ENCODE measurements around the gene P3R3URF.

Gene P3R3URF

GRCh38 chr1:46132529-46133180 is 43.6 kb downstream of the P3R3URF start, which contains the start of gene PIK3R3:
TSS of gene PIK3R3 (minus strand) at chr1:46132629. CDS start at chr1:46131952, 677 bp downstream.
- H3K4me2 ChIP-seq (ENCODE audit: low read depth, low read length, poor library complexity, severe bottlenecking) = peak within 1 kb of the TSS; percentile 100
- H2AFZ ChIP-seq (ENCODE audit: low read length) = peak within 1 kb of the TSS; percentile 90
- H3K9ac ChIP-seq (ENCODE audit: low read depth, low read length, poor library complexity, severe bottlenecking) = peak within 1 kb of the TSS; percentile 100
- peak within 1 kb of the TSS; percentile 91 for H3K4me3 ChIP-seq (ENCODE audit: low read length, poor library complexity, severe bottlenecking)
- no peaks in the 10 kb centered on the region for H3K9me2 ChIP-seq (replicated peaks; ENCODE audit: low read depth, low read length)
- H3K9me3 ChIP-seq (ENCODE audit: insufficient read depth, low read depth, low read length) = no peaks in the 10 kb centered on the region
- H3K4me1 ChIP-seq (ENCODE audit: insufficient read depth, low read length, poor library complexity, severe bottlenecking) = peaks cover 46% of the 10 kb centered on the region
- TF ChIP-seq EZH2phosphoT487 (IDR thresholded peaks at IDR 0.05; ENCODE audit: borderline replicate concordance) = no peak
- TF ChIP-seq CTCF (conservative IDR thresholded peaks at IDR 0.05; ENCODE audit: low read length) = no peak
- peaks cover 36% of the 10 kb centered on the region for H4K20me1 ChIP-seq (ENCODE audit: insufficient read depth, low read length, poor library complexity, severe bottlenecking)
- no peaks in the 10 kb centered on the region for H3K36me3 ChIP-seq (ENCODE audit: insufficient read depth, low read length)
- H3K79me2 ChIP-seq (ENCODE audit: insufficient read depth, low read length) = peaks cover 58% of the 10 kb centered on the region
- 0 out of 2 replicates have a peak, but pooled peaks cover 5% of the 10 kb centered on the region for H3F3A ChIP-seq (ENCODE audit: low read depth)
- H3K27me3 ChIP-seq (ENCODE audit: insufficient read depth, low read length, poor library complexity, severe bottlenecking) = no peaks in the 10 kb centered on the region

- Histone ChIP-seq H3K9me2 (replicated peaks; ENCODE audit: low read depth, low read length) (no peaks in the 10 kb centered on the region), H3K4me1 (ENCODE audit: insufficient read depth, low read length, poor library complexity, severe bottlenecking) (peaks cover 45% of the 10 kb centered on the region), H3K79me2 (ENCODE audit: insufficient read depth, low read length) (peaks cover 65% of the 10 kb centered on the region), H3F3A (ENCODE audit: low read depth) (0 out of 2 replicates have a peak, but pooled peaks cover 5% of the 10 kb centered on the region), H3K9ac (ENCODE audit: low read depth, low read length, poor library complexity, severe bottlenecking) (peak overlapping the region; percentile 100), H3K36me3 (ENCODE audit: insufficient read depth, low read length) (no peaks in the 10 kb centered on the region), H3K9me3 (ENCODE audit: insufficient read depth, low read depth, low read length) (no peaks in the 10 kb centered on the region), H2AFZ (ENCODE audit: low read length) (peak overlapping the region; percentile 90; the same call in 1 of the 2 replicates), H3K27me3 (ENCODE audit: insufficient read depth, low read length, poor library complexity, severe bottlenecking) (no peaks in the 10 kb centered on the region), H3K4me2 (ENCODE audit: low read depth, low read length, poor library complexity, severe bottlenecking) (peak overlapping the region; percentile 100), H4K20me1 (ENCODE audit: insufficient read depth, low read length, poor library complexity, severe bottlenecking) (peaks cover 42% of the 10 kb centered on the region), H3K4me3 (ENCODE audit: low read length, poor library complexity, severe bottlenecking) (peak overlapping the region; percentile 91)
- TF ChIP-seq EZH2phosphoT487 (IDR thresholded peaks at IDR 0.05; ENCODE audit: borderline replicate concordance) (no peak), CTCF (conservative IDR thresholded peaks at IDR 0.05; ENCODE audit: low read length) (no peak)
Observed at GRCh38 chr1:46131712-46132528, 44.4 kb downstream of the P3R3URF start.

- Histone ChIP-seq H3K27me3 (ENCODE audit: insufficient read depth, low read length, poor library complexity, severe bottlenecking) (no peaks in the 10 kb centered on the region), H3K4me1 (ENCODE audit: insufficient read depth, low read length, poor library complexity, severe bottlenecking) (peaks cover 49% of the 10 kb centered on the region), H3K4me2 (ENCODE audit: low read depth, low read length, poor library complexity, severe bottlenecking) (peak overlapping the region; percentile 100), H3F3A (ENCODE audit: low read depth) (0 out of 2 replicates have a peak, but pooled peaks cover 5% of the 10 kb centered on the region), H4K20me1 (ENCODE audit: insufficient read depth, low read length, poor library complexity, severe bottlenecking) (peaks cover 50% of the 10 kb centered on the region), H3K79me2 (ENCODE audit: insufficient read depth, low read length) (peaks cover 73% of the 10 kb centered on the region), H2AFZ (ENCODE audit: low read length) (no peak overlapping the region), H3K9ac (ENCODE audit: low read depth, low read length, poor library complexity, severe bottlenecking) (peak overlapping the region; percentile 100), H3K4me3 (ENCODE audit: low read length, poor library complexity, severe bottlenecking) (peak overlapping the region; percentile 91), H3K9me2 (replicated peaks; ENCODE audit: low read depth, low read length) (no peaks in the 10 kb centered on the region), H3K9me3 (ENCODE audit: insufficient read depth, low read depth, low read length) (no peaks in the 10 kb centered on the region), H3K36me3 (ENCODE audit: insufficient read depth, low read length) (no peaks in the 10 kb centered on the region)
- TF ChIP-seq EZH2phosphoT487 (IDR thresholded peaks at IDR 0.05; ENCODE audit: borderline replicate concordance) = no peak
- no peak for TF ChIP-seq CTCF (conservative IDR thresholded peaks at IDR 0.05; ENCODE audit: low read length)
Observed at GRCh38 chr1:46131093-46131492, 45.2 kb downstream of the P3R3URF start.

All from Loucy (cell line).